ENCODE data around the gene UBE2H.
"Not testable (repeated sequence)": the region's sequence is repeated elsewhere in the genome, so short reads cannot be mapped to it uniquely, and the experiment has no call there.

GRCh38 chr7:129960204-129960475, 7.4 kb upstream of the UBE2H start:
- not testable (repeated sequence) for TF ChIP-seq ZNF202 (tag by site-specific recombination; IDR thresholded peaks at IDR 0.05; ENCODE audit: borderline replicate concordance); CTCF (tag by site-specific recombination; IDR thresholded peaks at IDR 0.05); GLIS2 (tag by site-specific recombination; IDR thresholded peaks at IDR 0.05); ZNF423 (tag by site-specific recombination; IDR thresholded peaks at IDR 0.05); TCF7L2 (IDR thresholded peaks at IDR 0.05; ENCODE audit: borderline replicate concordance, low read depth, low read length)

Data from HEK293 (cell line).